Parathyroid adenoma (tissue), 2 donors: ENCODE data around the gene SRSF12.

Experiments
- H2AFZ ChIP-seq: fragments of 300-600 bp; sonication (generic); one replicate; pipeline ENCODE4 v1.7.0; 2017; ENCODE audit warnings: antibody characterized with exemption, mild to moderate bottlenecking
- H3K27ac ChIP-seq: fragments of 300-600 bp; sonication (generic); one replicate; pipeline ENCODE4 v1.7.0; 2017
- H3K27me3 ChIP-seq: fragments of 300-600 bp; sonication (generic); one replicate; pipeline ENCODE4 v1.7.0; 2017; ENCODE audit warnings: low read length; ENCODE audit not compliant: control insufficient read depth, insufficient read depth
- H3K36me3 ChIP-seq: fragments of 300-600 bp; sonication (generic); one replicate; pipeline ENCODE4 v1.7.0; 2017; ENCODE audit warnings: low read length; ENCODE audit not compliant: control insufficient read depth, insufficient read depth
- H3K4me1 ChIP-seq: fragments of 300-600 bp; sonication (generic); one replicate; pipeline ENCODE4 v1.7.0; 2017; ENCODE audit warnings: control low read depth
- H3K4me2 ChIP-seq: fragments of 300-600 bp; sonication (generic); one replicate; pipeline ENCODE4 v1.7.0; 2017; ENCODE audit warnings: low read length
- H3K4me3 ChIP-seq: fragments of 300-600 bp; sonication (generic); one replicate; pipeline ENCODE4 v1.7.0; 2017; ENCODE audit warnings: low read depth, low read length
- H3K79me2 ChIP-seq: fragments of 300-600 bp; sonication (generic); one replicate; pipeline ENCODE4 v1.7.0; 2017; ENCODE audit warnings: control low read depth
- H3K9ac ChIP-seq: fragments of 300-600 bp; sonication (generic); one replicate; pipeline ENCODE4 v1.7.0; 2017; ENCODE audit warnings: mild to moderate bottlenecking
- H3K9me3 ChIP-seq: fragments of 300-600 bp; sonication (generic); one replicate; pipeline ENCODE4 v1.7.0; 2017; ENCODE audit warnings: low read length; ENCODE audit not compliant: control insufficient read depth
- TF ChIP-seq, protein P1 (sequence below): fragments of 300-600 bp; sonication (generic); IDR thresholded peaks from one replicate; pipeline ENCODE4 v1.7.0; 2017; ENCODE audit warnings: antibody characterized with exemption, mild to moderate bottlenecking
- donor health status: primary hyperparathyroidism.

Gene SRSF12

DNA sequence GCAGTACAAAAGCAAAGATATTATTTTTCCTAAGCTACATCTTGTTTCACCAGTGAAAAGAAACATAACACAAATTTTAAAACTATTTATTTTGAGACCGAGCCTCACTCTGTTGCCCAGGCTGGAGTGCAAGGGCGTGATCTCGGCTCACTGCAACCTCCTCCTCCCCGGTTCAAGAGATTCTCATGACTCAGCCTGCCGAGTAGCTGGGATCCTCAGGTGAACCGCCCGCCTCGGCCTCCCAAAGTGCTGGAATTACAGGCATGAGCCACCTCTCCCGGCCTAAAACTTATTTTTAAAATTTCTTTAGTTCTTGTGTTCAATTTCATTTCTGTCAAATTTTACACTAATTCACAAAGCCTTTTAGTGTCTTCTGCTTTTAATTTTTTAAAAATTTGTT is 5.9 kb downstream of the SRSF12 start:
- Histone ChIP-seq H3K27me3 (no peaks in the 10 kb centered on the region), H3K4me3 (no peak overlapping the region), H3K79me2 (peaks cover 21% of the 10 kb centered on the region), H3K36me3 (no peaks in the 10 kb centered on the region), H3K9ac (no peak overlapping the region), H2AFZ (no peak overlapping the region), H3K4me1 (peaks cover 3% of the 10 kb centered on the region), H3K4me2 (no peak overlapping the region), H3K9me3 (no peaks in the 10 kb centered on the region), H3K27ac (no peak overlapping the region)
- TF ChIP-seq, protein P1, sequence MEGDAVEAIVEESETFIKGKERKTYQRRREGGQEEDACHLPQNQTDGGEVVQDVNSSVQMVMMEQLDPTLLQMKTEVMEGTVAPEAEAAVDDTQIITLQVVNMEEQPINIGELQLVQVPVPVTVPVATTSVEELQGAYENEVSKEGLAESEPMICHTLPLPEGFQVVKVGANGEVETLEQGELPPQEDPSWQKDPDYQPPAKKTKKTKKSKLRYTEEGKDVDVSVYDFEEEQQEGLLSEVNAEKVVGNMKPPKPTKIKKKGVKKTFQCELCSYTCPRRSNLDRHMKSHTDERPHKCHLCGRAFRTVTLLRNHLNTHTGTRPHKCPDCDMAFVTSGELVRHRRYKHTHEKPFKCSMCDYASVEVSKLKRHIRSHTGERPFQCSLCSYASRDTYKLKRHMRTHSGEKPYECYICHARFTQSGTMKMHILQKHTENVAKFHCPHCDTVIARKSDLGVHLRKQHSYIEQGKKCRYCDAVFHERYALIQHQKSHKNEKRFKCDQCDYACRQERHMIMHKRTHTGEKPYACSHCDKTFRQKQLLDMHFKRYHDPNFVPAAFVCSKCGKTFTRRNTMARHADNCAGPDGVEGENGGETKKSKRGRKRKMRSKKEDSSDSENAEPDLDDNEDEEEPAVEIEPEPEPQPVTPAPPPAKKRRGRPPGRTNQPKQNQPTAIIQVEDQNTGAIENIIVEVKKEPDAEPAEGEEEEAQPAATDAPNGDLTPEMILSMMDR, result no peak

DNA sequence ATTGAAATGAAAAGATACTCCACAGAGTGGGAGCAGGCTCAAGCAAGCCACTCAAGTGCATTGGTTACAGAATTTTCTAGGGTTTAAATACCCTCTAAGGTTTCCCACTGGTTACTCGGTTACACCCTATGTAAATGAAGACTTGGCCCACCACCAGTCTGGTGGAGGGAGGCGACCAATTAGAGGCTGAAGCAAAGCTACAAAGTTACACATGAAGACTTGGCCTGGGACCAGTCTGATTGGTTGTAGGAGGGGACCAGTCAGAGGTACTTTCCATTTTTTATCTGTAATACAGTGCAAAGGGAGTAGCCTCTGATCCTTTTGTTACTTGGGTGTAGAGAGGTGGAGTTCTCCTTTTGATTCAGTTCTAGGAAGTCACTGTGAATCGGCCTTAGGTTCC is 7.6 kb downstream of the SRSF12 start:
- H2AFZ ChIP-seq, result no peak overlapping the region
- TF ChIP-seq, protein P1, result no peak

DNA sequence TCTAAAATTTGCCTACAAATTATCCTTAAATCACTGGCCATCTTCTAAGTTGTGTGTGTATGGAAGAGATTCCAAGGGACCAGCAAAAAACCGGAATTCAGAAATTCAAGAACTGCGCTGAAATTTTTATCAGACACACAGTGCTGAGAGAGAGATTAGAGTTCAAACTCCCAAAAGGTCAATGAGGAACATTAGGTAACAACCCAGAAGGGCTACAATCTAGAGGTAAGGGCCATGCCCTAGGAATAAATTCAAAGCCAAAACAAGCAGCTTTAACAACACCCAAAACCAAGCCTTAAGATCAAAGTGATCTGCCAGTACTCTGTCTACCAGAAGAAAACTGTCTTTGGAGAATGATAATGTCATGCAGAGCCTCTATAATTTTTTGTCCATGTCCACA is 17.8 kb downstream of the SRSF12 start:
- Histone ChIP-seq H3K27me3 (no peaks in the 10 kb centered on the region), H3K9me3 (no peaks in the 10 kb centered on the region), H3K4me3 (no peak overlapping the region), H3K4me1 (no peaks in the 10 kb centered on the region), H3K4me2 (no peak overlapping the region), H3K79me2 (no peaks in the 10 kb centered on the region), H2AFZ (no peak overlapping the region), H3K27ac (no peak overlapping the region), H3K9ac (no peak overlapping the region), H3K36me3 (no peaks in the 10 kb centered on the region)
- TF ChIP-seq, protein P1, result no peak

More for the DNA sequence above, 7.6 kb downstream of the SRSF12 start:
- Histone ChIP-seq H3K79me2 (peaks cover 21% of the 10 kb centered on the region), H3K4me3 (no peak overlapping the region), H3K4me1 (no peaks in the 10 kb centered on the region), H3K27me3 (no peaks in the 10 kb centered on the region), H3K9ac (no peak overlapping the region), H3K36me3 (no peaks in the 10 kb centered on the region), H3K4me2 (no peak overlapping the region), H3K9me3 (no peaks in the 10 kb centered on the region), H3K27ac (no peak overlapping the region)

DNA sequence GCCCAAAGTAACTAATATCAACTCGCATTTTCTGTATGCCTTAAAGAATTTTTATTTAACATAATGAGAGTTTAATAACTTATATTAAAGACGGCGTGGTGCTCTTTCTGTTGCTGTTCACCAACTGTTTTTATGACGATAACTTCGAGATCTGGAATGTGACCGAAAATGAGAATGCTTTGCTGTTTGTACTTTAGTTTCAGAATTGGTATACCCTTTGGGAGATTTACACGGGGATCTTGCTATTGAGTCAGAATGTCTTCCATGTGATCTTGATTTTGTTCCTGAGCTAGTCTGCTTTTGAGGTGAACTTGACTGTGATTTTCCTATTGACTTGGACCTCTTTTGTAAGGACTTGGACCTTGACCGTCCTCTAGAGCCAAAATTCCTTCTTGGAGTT is 19.4 kb downstream of the SRSF12 start:
- H3K4me2 ChIP-seq, result no peak overlapping the region
- no peaks in the 10 kb centered on the region for H3K9me3 ChIP-seq
- no peaks in the 10 kb centered on the region for H3K79me2 ChIP-seq
- no peaks in the 10 kb centered on the region for H3K27me3 ChIP-seq
- H3K27ac ChIP-seq, result no peak overlapping the region
- no peak overlapping the region for H2AFZ ChIP-seq
- H3K9ac ChIP-seq, result no peak overlapping the region
- no peaks in the 10 kb centered on the region for H3K4me1 ChIP-seq
- no peaks in the 10 kb centered on the region for H3K36me3 ChIP-seq
- TF ChIP-seq, protein P1, result no peak
- H3K4me3 ChIP-seq, result no peak overlapping the region

DNA sequence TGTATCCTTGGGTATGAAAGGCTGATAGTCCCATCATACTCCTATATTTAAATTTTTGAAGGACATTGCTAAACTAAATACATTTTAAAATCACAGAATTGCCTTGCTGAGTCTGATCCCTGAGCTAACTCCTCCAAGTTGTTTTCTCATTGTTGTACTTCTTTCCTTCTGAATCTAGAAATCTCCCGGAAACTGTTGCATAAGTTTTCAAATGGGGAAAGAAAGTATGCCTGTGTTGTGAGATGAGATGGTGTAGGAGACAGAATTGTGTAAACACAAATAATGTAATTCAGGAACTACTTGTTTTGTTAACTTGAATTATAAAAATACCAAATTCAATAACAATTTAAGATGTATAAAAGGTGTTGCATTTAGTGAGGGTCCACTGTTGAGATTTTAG is 30.0 kb downstream of the SRSF12 start:
- H2AFZ ChIP-seq, result no peak overlapping the region
- no peak overlapping the region for H3K4me3 ChIP-seq
- H3K9me3 ChIP-seq, result no peaks in the 10 kb centered on the region
- H3K4me2 ChIP-seq, result no peak overlapping the region
- H3K27me3 ChIP-seq, result no peaks in the 10 kb centered on the region
- TF ChIP-seq, protein P1, result no peak
- no peak overlapping the region for H3K9ac ChIP-seq
- peaks cover 6% of the 10 kb centered on the region for H3K79me2 ChIP-seq
- no peak overlapping the region for H3K27ac ChIP-seq
- H3K36me3 ChIP-seq, result no peaks in the 10 kb centered on the region
- H3K4me1 ChIP-seq, result peaks cover 5% of the 10 kb centered on the region
